GM12878 (cell line): Measurements from ENCODE around the gene COL4A2. TPM values are rescaled to one million over a fixed set of nuclear protein-coding genes. Genes with fewer than 3 reads are reported as not detected.
A peak's percentile ranks its signal among the peaks of the same experiment; 100 is the strongest.

Source experiments
- BCL11A ChIP-seq: IDR thresholded peaks from 2 replicates; pipeline ENCODE4 v1.6.1; 2011; ENCODE audit warnings: low read depth, low read length
- CBX3 ChIP-seq: fragments of 200-600 bp; sonication (generic); IDR thresholded peaks from 2 replicates; pipeline ENCODE4 v1.6.1; 2016; ENCODE audit warnings: low read depth, borderline replicate concordance
- CBX5 ChIP-seq: sonication (generic); IDR thresholded peaks from 2 replicates; pipeline ENCODE4 v1.6.1; 2016; ENCODE audit warnings: low read depth, moderate library complexity, mild to moderate bottlenecking, inconsistent platforms
- CHD1 ChIP-seq: IDR thresholded peaks from 2 replicates; pipeline ENCODE4 v1.6.1; 2012; ENCODE audit warnings: low read depth, low read length, improper control_type of control experiment
- DPF2 ChIP-seq: fragments of 450-650 bp; IDR thresholded peaks from 2 replicates; pipeline ENCODE4 v1.6.1; 2017; ENCODE audit warnings: mild to moderate bottlenecking
- GATAD2B ChIP-seq: fragments of 450-650 bp; conservative IDR thresholded peaks from 2 replicates; pipeline ENCODE4 v1.6.1; 2017; ENCODE audit warnings: low read depth, mild to moderate bottlenecking, moderate library complexity
- KLF5 ChIP-seq: fragments of 450-650 bp; IDR thresholded peaks from 2 replicates; pipeline ENCODE4 v1.6.1; 2014; ENCODE audit warnings: mild to moderate bottlenecking; ENCODE audit not compliant: partially characterized antibody
- MEF2A ChIP-seq: IDR thresholded peaks from 2 replicates; pipeline ENCODE4 v1.6.1; 2011; ENCODE audit warnings: low read depth, mild to moderate bottlenecking, low read length, moderate library complexity; ENCODE audit not compliant: insufficient read depth
- NBN ChIP-seq: fragments of 450-650 bp; IDR thresholded peaks from 2 replicates; pipeline ENCODE4 v1.6.1; 2016
- NR2C1 ChIP-seq: fragments of 450-650 bp; IDR thresholded peaks from 2 replicates; pipeline ENCODE4 v1.6.1; 2017; ENCODE audit warnings: antibody characterized with exemption, mild to moderate bottlenecking, moderate library complexity
- NR2C2 ChIP-seq: IDR thresholded peaks from 2 replicates; pipeline ENCODE4 v1.6.1; 2011; ENCODE audit warnings: borderline replicate concordance, low read depth; ENCODE audit not compliant: control insufficient read depth, insufficient read length
- NRF1 ChIP-seq: conservative IDR thresholded peaks from 2 replicates; pipeline ENCODE4 v1.6.1; 2011; ENCODE audit warnings: mild to moderate bottlenecking, low read depth, low read length, improper control_type of control experiment
- PAX5 ChIP-seq: IDR thresholded peaks from 2 replicates; pipeline ENCODE4 v1.6.1; 2011; ENCODE audit warnings: low read depth, low read length, borderline replicate concordance
- POU2F2 ChIP-seq: IDR thresholded peaks from 3 replicates; pipeline ENCODE4 v1.6.1; 2011; ENCODE audit warnings: low read depth, mild to moderate bottlenecking, low read length, borderline replicate concordance
- RAD21 ChIP-seq: IDR thresholded peaks from 2 replicates; pipeline ENCODE4 v1.6.1; 2011; ENCODE audit warnings: mild to moderate bottlenecking, low read depth, low read length, moderate library complexity; ENCODE audit not compliant: insufficient read depth
- RAD51 ChIP-seq: fragments of 450-650 bp; IDR thresholded peaks from 2 replicates; pipeline ENCODE4 v1.6.1; 2016; ENCODE audit warnings: moderate library complexity, mild to moderate bottlenecking, inconsistent platforms
- RELA ChIP-seq: fragments of 450-650 bp; IDR thresholded peaks from 2 replicates; pipeline ENCODE4 v1.8.0; 2014; ENCODE audit warnings: borderline replicate concordance; ENCODE audit not compliant: partially characterized antibody
- SP1 ChIP-seq: IDR thresholded peaks from one replicate; pipeline ENCODE4 v1.6.1; 2011; ENCODE audit warnings: low read depth, low read length
- TBL1XR1 ChIP-seq: IDR thresholded peaks from 2 replicates; pipeline ENCODE4 v1.6.1; 2012; ENCODE audit warnings: low read depth, low read length, improper control_type of control experiment
- ZNF207 ChIP-seq: fragments of 450-650 bp; IDR thresholded peaks from 2 replicates; pipeline ENCODE4 v1.6.1; 2014; ENCODE audit warnings: antibody characterized with exemption, mild to moderate bottlenecking, borderline replicate concordance
- ZNF384 ChIP-seq: IDR thresholded peaks from 2 replicates; pipeline ENCODE4 v1.6.1; 2012; ENCODE audit warnings: low read depth, mild to moderate bottlenecking, low read length, improper control_type of control experiment, borderline replicate concordance
- ZZZ3 ChIP-seq: IDR thresholded peaks from 2 replicates; pipeline ENCODE4 v1.6.1; 2011; ENCODE audit warnings: low read depth; ENCODE audit not compliant: control insufficient read depth, insufficient read length
- polyA plus RNA-seq, 11 experiments: library from polyadenylated mRNA; depleted of rRNA in 4 of 11; unstranded in 6 of 11; stranded (reverse) in 5 of 11; fragments of >200 nt; fragmentation: Nextera tagmentation in 4 of 11; fragmentation: Illumina TruSeq in 1 of 11; extraction: Ambion mirVana in 4 of 11; extraction: Trizol in 1 of 11; gene quantifications; 1 replicate in 1 of 11; 2 replicates in 10 of 11; pipeline versions ENCODE4 v1.2.1 to v1.2.3, GENCODE V29; 2011 to 2016; ENCODE audit warnings: inconsistent platforms in 2 of 11, missing spikeins in 2 of 11, low read depth in 1 of 11
- total RNA-seq, 4 experiments: library from RNA; depleted of rRNA in 3 of 4; stranded (reverse); fragments of >200 nt in 3 of 4; fragmentation: Illumina TruSeq in 1 of 4; extraction: Trizol in 1 of 4; gene quantifications; 2 replicates each; pipeline versions ENCODE4 v1.2.1 to v1.2.3, GENCODE V29; 2013 to 2021
- TF ChIP-seq, protein P1 (sequence below): fragments of 450-650 bp; IDR thresholded peaks from 2 replicates; pipeline ENCODE4 v1.6.1; 2017; ENCODE audit warnings: antibody characterized with exemption, mild to moderate bottlenecking, moderate library complexity
- TF ChIP-seq, protein P2 (sequence below): fragments of 450-650 bp; IDR thresholded peaks from 2 replicates; pipeline ENCODE4 v1.6.1; 2017; ENCODE audit warnings: mild to moderate bottlenecking, moderate library complexity
- TF ChIP-seq, protein P3 (sequence below): fragments of 450-650 bp; IDR thresholded peaks from 2 replicates; pipeline ENCODE4 v1.6.1; 2016; ENCODE audit warnings: mild to moderate bottlenecking

The COL4A2 gene
- total and polyA plus RNA-seq, 10 of the 15 experiments (the other 5 are each of a cell fraction or from before 2014, with no cell fraction given), result 0.16 to 1.6 (median 0.62) TPM; not detected in 3

DNA sequence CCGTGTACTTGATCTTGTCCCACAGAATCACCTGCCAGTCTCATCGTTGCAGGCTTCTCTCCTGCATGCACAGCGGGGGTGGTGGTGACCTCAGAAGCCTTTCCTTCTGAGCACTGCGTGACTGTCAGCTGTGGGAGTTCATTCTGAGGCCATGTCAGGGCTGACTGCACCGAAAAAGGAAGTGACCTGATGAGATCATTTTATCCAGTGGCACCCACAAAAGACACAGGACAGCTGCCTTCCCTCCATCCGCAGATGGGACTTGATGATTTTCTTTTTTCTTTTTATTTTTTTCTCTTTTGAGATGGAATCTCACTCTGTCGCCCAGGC, 164.7 kb downstream of the COL4A2 start (continued):
- TF ChIP-seq, protein P1, sequence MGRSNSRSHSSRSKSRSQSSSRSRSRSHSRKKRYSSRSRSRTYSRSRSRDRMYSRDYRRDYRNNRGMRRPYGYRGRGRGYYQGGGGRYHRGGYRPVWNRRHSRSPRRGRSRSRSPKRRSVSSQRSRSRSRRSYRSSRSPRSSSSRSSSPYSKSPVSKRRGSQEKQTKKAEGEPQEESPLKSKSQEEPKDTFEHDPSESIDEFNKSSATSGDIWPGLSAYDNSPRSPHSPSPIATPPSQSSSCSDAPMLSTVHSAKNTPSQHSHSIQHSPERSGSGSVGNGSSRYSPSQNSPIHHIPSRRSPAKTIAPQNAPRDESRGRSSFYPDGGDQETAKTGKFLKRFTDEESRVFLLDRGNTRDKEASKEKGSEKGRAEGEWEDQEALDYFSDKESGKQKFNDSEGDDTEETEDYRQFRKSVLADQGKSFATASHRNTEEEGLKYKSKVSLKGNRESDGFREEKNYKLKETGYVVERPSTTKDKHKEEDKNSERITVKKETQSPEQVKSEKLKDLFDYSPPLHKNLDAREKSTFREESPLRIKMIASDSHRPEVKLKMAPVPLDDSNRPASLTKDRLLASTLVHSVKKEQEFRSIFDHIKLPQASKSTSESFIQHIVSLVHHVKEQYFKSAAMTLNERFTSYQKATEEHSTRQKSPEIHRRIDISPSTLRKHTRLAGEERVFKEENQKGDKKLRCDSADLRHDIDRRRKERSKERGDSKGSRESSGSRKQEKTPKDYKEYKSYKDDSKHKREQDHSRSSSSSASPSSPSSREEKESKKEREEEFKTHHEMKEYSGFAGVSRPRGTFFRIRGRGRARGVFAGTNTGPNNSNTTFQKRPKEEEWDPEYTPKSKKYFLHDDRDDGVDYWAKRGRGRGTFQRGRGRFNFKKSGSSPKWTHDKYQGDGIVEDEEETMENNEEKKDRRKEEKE, result no peak
- peak; percentile 86; the same call in 2 of the 3 replicates for TF ChIP-seq POU2F2
- TF ChIP-seq CBX3, result no peak
- no peak for TF ChIP-seq ZNF207
- no peak for TF ChIP-seq CHD1
- TF ChIP-seq ZNF384, result peak; percentile 59
- TF ChIP-seq, protein P2, sequence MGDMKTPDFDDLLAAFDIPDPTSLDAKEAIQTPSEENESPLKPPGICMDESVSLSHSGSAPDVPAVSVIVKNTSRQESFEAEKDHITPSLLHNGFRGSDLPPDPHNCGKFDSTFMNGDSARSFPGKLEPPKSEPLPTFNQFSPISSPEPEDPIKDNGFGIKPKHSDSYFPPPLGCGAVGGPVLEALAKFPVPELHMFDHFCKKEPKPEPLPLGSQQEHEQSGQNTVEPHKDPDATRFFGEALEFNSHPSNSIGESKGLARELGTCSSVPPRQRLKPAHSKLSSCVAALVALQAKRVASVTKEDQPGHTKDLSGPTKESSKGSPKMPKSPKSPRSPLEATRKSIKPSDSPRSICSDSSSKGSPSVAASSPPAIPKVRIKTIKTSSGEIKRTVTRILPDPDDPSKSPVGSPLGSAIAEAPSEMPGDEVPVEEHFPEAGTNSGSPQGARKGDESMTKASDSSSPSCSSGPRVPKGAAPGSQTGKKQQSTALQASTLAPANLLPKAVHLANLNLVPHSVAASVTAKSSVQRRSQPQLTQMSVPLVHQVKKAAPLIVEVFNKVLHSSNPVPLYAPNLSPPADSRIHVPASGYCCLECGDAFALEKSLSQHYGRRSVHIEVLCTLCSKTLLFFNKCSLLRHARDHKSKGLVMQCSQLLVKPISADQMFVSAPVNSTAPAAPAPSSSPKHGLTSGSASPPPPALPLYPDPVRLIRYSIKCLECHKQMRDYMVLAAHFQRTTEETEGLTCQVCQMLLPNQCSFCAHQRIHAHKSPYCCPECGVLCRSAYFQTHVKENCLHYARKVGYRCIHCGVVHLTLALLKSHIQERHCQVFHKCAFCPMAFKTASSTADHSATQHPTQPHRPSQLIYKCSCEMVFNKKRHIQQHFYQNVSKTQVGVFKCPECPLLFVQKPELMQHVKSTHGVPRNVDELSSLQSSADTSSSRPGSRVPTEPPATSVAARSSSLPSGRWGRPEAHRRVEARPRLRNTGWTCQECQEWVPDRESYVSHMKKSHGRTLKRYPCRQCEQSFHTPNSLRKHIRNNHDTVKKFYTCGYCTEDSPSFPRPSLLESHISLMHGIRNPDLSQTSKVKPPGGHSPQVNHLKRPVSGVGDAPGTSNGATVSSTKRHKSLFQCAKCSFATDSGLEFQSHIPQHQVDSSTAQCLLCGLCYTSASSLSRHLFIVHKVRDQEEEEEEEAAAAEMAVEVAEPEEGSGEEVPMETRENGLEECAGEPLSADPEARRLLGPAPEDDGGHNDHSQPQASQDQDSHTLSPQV, result no peak
- TF ChIP-seq, protein P3, sequence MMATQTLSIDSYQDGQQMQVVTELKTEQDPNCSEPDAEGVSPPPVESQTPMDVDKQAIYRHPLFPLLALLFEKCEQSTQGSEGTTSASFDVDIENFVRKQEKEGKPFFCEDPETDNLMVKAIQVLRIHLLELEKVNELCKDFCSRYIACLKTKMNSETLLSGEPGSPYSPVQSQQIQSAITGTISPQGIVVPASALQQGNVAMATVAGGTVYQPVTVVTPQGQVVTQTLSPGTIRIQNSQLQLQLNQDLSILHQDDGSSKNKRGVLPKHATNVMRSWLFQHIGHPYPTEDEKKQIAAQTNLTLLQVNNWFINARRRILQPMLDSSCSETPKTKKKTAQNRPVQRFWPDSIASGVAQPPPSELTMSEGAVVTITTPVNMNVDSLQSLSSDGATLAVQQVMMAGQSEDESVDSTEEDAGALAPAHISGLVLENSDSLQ, result peak; percentile 89
- TF ChIP-seq NBN, result peak; percentile 90
- TF ChIP-seq BCL11A, result peak; percentile 100
- no peak for TF ChIP-seq KLF5
- TF ChIP-seq MEF2A, result peak; percentile 88
- TF ChIP-seq RELA, result no peak
- TF ChIP-seq CBX5, result peak; percentile 93; the same call in 1 of the 2 replicates
- no peak; the same call in 1 of the 2 replicates for TF ChIP-seq NR2C1
- no peak for TF ChIP-seq ZZZ3
- peak; percentile 3; the same call in 1 of the 2 replicates for TF ChIP-seq RAD21
- peak; percentile 99 for TF ChIP-seq DPF2
- TF ChIP-seq NRF1, result no peak
- TF ChIP-seq TBL1XR1, result peak; percentile 94
- TF ChIP-seq RAD51, result peak; percentile 51
- peak; percentile 90 for TF ChIP-seq SP1
- TF ChIP-seq GATAD2B, result no peak
- no peak for TF ChIP-seq NR2C2
- peak; percentile 99 for TF ChIP-seq PAX5
